ENCODE data around the gene SEMA6A.

SEMA6A gene

DNA sequence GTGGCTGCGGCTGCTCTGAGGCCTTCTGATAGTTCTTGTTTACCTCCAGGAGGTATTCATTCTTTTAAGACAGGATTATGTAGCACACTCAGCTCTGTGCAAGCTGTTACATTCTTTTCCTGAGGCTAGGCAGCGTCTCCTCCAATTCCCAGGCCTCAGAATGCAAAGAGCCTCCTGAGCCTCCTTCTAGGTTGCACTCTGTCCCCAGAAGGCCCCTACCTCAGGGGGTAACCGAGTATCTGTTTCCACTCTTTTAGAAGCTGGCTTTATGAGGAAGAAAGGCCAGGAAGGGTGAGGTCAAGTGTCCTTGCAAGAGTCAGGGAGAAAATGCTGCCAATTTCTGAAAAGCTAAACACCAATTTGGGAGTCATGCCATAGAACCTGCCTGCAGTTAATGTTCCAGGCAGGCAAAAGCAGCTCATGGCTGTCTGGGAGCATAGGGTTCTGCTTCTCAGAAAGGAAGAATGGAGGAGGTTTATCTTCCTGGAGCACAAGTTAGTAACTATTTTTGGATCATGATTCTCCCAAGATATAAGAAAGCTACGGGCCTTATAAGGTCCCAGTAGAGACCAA is 178.9 kb downstream of the SEMA6A start:
- TF ChIP-seq, protein P1, sequence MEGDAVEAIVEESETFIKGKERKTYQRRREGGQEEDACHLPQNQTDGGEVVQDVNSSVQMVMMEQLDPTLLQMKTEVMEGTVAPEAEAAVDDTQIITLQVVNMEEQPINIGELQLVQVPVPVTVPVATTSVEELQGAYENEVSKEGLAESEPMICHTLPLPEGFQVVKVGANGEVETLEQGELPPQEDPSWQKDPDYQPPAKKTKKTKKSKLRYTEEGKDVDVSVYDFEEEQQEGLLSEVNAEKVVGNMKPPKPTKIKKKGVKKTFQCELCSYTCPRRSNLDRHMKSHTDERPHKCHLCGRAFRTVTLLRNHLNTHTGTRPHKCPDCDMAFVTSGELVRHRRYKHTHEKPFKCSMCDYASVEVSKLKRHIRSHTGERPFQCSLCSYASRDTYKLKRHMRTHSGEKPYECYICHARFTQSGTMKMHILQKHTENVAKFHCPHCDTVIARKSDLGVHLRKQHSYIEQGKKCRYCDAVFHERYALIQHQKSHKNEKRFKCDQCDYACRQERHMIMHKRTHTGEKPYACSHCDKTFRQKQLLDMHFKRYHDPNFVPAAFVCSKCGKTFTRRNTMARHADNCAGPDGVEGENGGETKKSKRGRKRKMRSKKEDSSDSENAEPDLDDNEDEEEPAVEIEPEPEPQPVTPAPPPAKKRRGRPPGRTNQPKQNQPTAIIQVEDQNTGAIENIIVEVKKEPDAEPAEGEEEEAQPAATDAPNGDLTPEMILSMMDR (IDR thresholded peaks at IDR 0.05; ENCODE audit: poor library complexity, severe bottlenecking), result no peak
- no peak overlapping the region for H3K27ac ChIP-seq (ENCODE audit: poor library complexity, severe bottlenecking)
- no peaks in the 10 kb centered on the region for H3K27me3 ChIP-seq (ENCODE audit: insufficient read depth, poor library complexity, severe bottlenecking)
- ATAC-seq (ENCODE audit: low read depth) (no peak), DNase-seq (ENCODE audit: low spot score) (no peak)
- no peaks in the 10 kb centered on the region for H3K36me3 ChIP-seq (ENCODE audit: low read depth)
- no peaks in the 10 kb centered on the region for H3K4me1 ChIP-seq (ENCODE audit: insufficient read depth, poor library complexity, severe bottlenecking)
- no peak overlapping the region for H3K4me3 ChIP-seq (ENCODE audit: severe bottlenecking)
- no peaks in the 10 kb centered on the region for H3K9me3 ChIP-seq (ENCODE audit: severe bottlenecking)

DNA sequence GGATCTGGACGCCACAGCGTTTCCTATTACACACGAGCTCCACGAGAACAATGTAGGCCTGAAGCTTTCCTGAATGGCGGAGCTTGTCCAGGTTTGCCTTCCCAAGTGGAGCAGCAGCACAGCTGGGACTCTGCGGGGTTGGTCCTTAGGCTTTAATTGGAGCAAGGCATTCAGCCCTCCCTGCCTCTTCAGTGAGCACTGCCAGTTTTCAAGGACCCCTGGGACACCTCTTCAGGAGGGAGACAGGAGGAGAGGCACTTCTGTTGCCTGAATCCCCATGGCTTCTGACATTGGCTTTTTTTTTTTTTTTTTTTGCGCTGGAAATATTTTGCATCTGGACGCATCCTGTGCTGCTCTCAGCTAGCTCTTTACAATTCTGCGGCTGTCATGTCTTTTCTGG is 179.4 kb downstream of the SEMA6A start:
- TF ChIP-seq, protein P1 (IDR thresholded peaks at IDR 0.05; ENCODE audit: poor library complexity, severe bottlenecking), result no peak
- Histone ChIP-seq H3K4me3 (ENCODE audit: severe bottlenecking) (no peak overlapping the region), H3K27ac (ENCODE audit: poor library complexity, severe bottlenecking) (no peak overlapping the region), H3K4me1 (ENCODE audit: insufficient read depth, poor library complexity, severe bottlenecking) (no peaks in the 10 kb centered on the region), H3K9me3 (ENCODE audit: severe bottlenecking) (no peaks in the 10 kb centered on the region), H3K27me3 (ENCODE audit: insufficient read depth, poor library complexity, severe bottlenecking) (no peaks in the 10 kb centered on the region), H3K36me3 (ENCODE audit: low read depth) (no peaks in the 10 kb centered on the region)
- ATAC-seq (ENCODE audit: low read depth) (no peak), DNase-seq (ENCODE audit: low spot score) (no peak)

DNA sequence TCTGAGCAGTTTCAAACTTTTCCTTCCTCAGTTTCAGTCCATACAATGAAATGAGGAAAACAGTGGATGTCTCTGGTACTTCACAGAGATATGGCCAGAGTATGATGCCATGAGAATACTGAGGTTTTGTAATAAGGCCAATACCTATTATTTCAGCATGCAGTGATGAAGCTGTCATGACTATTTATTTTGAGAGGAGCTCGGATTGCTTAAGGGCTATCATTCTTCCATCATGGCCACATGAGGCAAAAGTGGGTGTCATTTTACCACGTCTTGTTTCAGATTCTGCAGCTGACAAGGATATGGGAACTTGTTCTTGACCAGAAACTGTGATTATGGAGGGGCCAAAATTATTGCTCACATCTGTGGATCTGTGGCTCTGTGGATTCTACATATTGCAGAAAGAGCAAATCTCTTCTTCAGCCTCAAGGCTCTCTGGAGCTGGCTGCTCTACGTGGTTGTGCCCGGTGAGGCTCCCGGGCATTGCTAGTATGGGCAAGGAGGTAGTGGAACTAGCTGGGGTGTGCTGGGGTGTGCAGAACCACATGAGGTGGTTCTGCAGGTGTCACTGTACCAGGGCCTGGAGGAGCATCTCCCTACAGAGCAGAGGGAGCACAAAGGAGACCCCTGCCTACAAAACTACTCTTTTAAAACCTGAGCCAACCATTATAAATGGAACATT is 180.3 kb downstream of the SEMA6A start:
- no peak for DNase-seq (ENCODE audit: low spot score)
- no peak overlapping the region for H3K27ac ChIP-seq (ENCODE audit: poor library complexity, severe bottlenecking)
- no peaks in the 10 kb centered on the region for H3K36me3 ChIP-seq (ENCODE audit: low read depth)
- no peak for ATAC-seq (ENCODE audit: low read depth)
- no peaks in the 10 kb centered on the region for H3K9me3 ChIP-seq (ENCODE audit: severe bottlenecking)
- no peaks in the 10 kb centered on the region for H3K27me3 ChIP-seq (ENCODE audit: insufficient read depth, poor library complexity, severe bottlenecking)
- no peak overlapping the region for H3K4me3 ChIP-seq (ENCODE audit: severe bottlenecking)
- TF ChIP-seq, protein P1 (IDR thresholded peaks at IDR 0.05; ENCODE audit: poor library complexity, severe bottlenecking), result no peak
- no peaks in the 10 kb centered on the region for H3K4me1 ChIP-seq (ENCODE audit: insufficient read depth, poor library complexity, severe bottlenecking)

Measured in RWPE2 (cell line).